ENCODE data around the gene APOF. TPM values are rescaled to one million over a fixed set of nuclear protein-coding genes. Genes with fewer than 3 reads are reported as not detected.

Gene APOF
- total and polyA plus RNA-seq, 2 donors (not counting 1 experiment from before 2014, with no cell fraction given) = not detected

- no peak overlapping the region for H3K4me3 ChIP-seq (replicated peaks in 1 of 4; ENCODE audit: control extremely low read depth in 1 of 4, insufficient read depth in 1 of 4, low read depth in 3 of 4, low read length in 4 of 4)
- TF ChIP-seq, protein P1, sequence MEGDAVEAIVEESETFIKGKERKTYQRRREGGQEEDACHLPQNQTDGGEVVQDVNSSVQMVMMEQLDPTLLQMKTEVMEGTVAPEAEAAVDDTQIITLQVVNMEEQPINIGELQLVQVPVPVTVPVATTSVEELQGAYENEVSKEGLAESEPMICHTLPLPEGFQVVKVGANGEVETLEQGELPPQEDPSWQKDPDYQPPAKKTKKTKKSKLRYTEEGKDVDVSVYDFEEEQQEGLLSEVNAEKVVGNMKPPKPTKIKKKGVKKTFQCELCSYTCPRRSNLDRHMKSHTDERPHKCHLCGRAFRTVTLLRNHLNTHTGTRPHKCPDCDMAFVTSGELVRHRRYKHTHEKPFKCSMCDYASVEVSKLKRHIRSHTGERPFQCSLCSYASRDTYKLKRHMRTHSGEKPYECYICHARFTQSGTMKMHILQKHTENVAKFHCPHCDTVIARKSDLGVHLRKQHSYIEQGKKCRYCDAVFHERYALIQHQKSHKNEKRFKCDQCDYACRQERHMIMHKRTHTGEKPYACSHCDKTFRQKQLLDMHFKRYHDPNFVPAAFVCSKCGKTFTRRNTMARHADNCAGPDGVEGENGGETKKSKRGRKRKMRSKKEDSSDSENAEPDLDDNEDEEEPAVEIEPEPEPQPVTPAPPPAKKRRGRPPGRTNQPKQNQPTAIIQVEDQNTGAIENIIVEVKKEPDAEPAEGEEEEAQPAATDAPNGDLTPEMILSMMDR (conservative IDR thresholded peaks at IDR 0.05 in 1 of 2, IDR thresholded peaks at IDR 0.05 in 1 of 2; ENCODE audit: low read depth in 1 of 2, low read length in 2 of 2) = no peak
- TF ChIP-seq EZH2 (IDR thresholded peaks at IDR 0.05; ENCODE audit: low read length, missing control alignments) = no peak
- no peak for DNase-seq (ENCODE audit: low read depth in 2 of 2)
These were observed 26.8 kb upstream of the APOF start for GRCh38 chr12:56389412-56389811.

GRCh38 chr12:56387152-56387736 lies 24.6 kb upstream of the APOF start:
- H3K4me3 ChIP-seq (replicated peaks in 1 of 4; ENCODE audit: control extremely low read depth in 1 of 4, insufficient read depth in 1 of 4, low read depth in 3 of 4, low read length in 4 of 4) = no peak overlapping the region
- peak overlapping the region; percentile 10 for H2AFZ ChIP-seq (ENCODE audit: low read length)
- TF ChIP-seq EZH2 (IDR thresholded peaks at IDR 0.05; ENCODE audit: low read length, missing control alignments) = no peak
- TF ChIP-seq, protein P1 (conservative IDR thresholded peaks at IDR 0.05 in 1 of 2, IDR thresholded peaks at IDR 0.05 in 1 of 2; ENCODE audit: low read depth in 1 of 2, low read length in 2 of 2) = no peak
- no peaks in the 10 kb centered on the region for H3K79me2 ChIP-seq (ENCODE audit: control insufficient read depth, insufficient read depth, low read length)
- no peaks in the 10 kb centered on the region for H3K36me3 ChIP-seq (ENCODE audit: control insufficient read depth, insufficient read depth, low read length)
- peak; percentile 28 to 32 for DNase-seq (ENCODE audit: low read depth in 2 of 2)
- H3K9me3 ChIP-seq (ENCODE audit: control insufficient read depth, insufficient read depth, low read depth, low read length) = no peaks in the 10 kb centered on the region
- H3K27me3 ChIP-seq (ENCODE audit: control insufficient read depth, insufficient read depth, low read length) = no peaks in the 10 kb centered on the region
- H3K4me2 ChIP-seq (ENCODE audit: extremely low read depth, insufficient read depth, low read length) = peak overlapping the region; percentile 4
- no peaks in the 10 kb centered on the region for H4K20me1 ChIP-seq (ENCODE audit: control insufficient read depth, extremely low read depth, insufficient read depth, low read length)
- no peak overlapping the region for H3K27ac ChIP-seq (ENCODE audit: insufficient read depth, low read length)
- H3K4me1 ChIP-seq (ENCODE audit: control insufficient read depth, extremely low read depth, insufficient read depth, low read length) = peaks cover 2% of the 10 kb centered on the region
- H3K9ac ChIP-seq (ENCODE audit: insufficient read depth, low read length) = no peak overlapping the region

More at GRCh38 chr12:56389412-56389811, 26.8 kb upstream of the APOF start:
- Histone ChIP-seq H3K9me3 (ENCODE audit: control insufficient read depth, insufficient read depth, low read depth, low read length) (no peaks in the 10 kb centered on the region), H4K20me1 (ENCODE audit: control insufficient read depth, extremely low read depth, insufficient read depth, low read length) (no peaks in the 10 kb centered on the region), H2AFZ (ENCODE audit: low read length) (no peak overlapping the region), H3K27ac (ENCODE audit: insufficient read depth, low read length) (no peak overlapping the region), H3K79me2 (ENCODE audit: control insufficient read depth, insufficient read depth, low read length) (no peaks in the 10 kb centered on the region), H3K36me3 (ENCODE audit: control insufficient read depth, insufficient read depth, low read length) (no peaks in the 10 kb centered on the region), H3K27me3 (ENCODE audit: control insufficient read depth, insufficient read depth, low read length) (no peaks in the 10 kb centered on the region), H3K4me1 (ENCODE audit: control insufficient read depth, extremely low read depth, insufficient read depth, low read length) (peaks cover 2% of the 10 kb centered on the region), H3K4me2 (ENCODE audit: extremely low read depth, insufficient read depth, low read length) (no peak overlapping the region), H3K9ac (ENCODE audit: insufficient read depth, low read length) (no peak overlapping the region)

DNA sequence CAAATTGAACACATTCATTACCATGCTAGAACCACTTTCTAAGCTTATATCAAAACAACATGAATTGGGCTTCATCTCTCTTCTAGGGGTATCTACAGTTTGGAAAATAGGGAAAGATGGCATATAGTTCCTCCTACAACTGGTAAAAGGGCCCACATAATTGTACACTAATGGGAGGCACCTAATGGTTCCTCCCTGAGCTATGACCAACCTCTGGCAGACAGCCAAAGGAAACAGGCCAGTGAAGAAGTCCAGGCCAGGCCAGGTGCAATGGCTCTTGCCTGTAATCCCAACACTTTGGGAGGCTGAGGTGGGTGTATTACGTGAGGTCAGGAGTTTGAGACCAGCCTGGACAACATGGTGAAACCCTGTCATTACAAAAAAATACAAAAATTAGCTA lies 23.2 kb upstream of the APOF start:
- no peaks in the 10 kb centered on the region for H3K9me3 ChIP-seq (ENCODE audit: control insufficient read depth, insufficient read depth, low read depth, low read length)
- no peak for DNase-seq (ENCODE audit: low read depth in 2 of 2)
- no peak overlapping the region for H3K4me3 ChIP-seq (replicated peaks in 1 of 4; ENCODE audit: control extremely low read depth in 1 of 4, insufficient read depth in 1 of 4, low read depth in 3 of 4, low read length in 4 of 4)
- no peaks in the 10 kb centered on the region for H3K79me2 ChIP-seq (ENCODE audit: control insufficient read depth, insufficient read depth, low read length)
- H4K20me1 ChIP-seq (ENCODE audit: control insufficient read depth, extremely low read depth, insufficient read depth, low read length) = no peaks in the 10 kb centered on the region
- H3K27ac ChIP-seq (ENCODE audit: insufficient read depth, low read length) = no peak overlapping the region
- no peaks in the 10 kb centered on the region for H3K27me3 ChIP-seq (ENCODE audit: control insufficient read depth, insufficient read depth, low read length)
- H3K9ac ChIP-seq (ENCODE audit: insufficient read depth, low read length) = no peak overlapping the region
- H3K4me2 ChIP-seq (ENCODE audit: extremely low read depth, insufficient read depth, low read length) = no peak overlapping the region
- no peaks in the 10 kb centered on the region for H3K36me3 ChIP-seq (ENCODE audit: control insufficient read depth, insufficient read depth, low read length)
- peaks cover 2% of the 10 kb centered on the region for H3K4me1 ChIP-seq (ENCODE audit: control insufficient read depth, extremely low read depth, insufficient read depth, low read length)
- TF ChIP-seq, protein P1 (conservative IDR thresholded peaks at IDR 0.05 in 1 of 2, IDR thresholded peaks at IDR 0.05 in 1 of 2; ENCODE audit: low read depth in 1 of 2, low read length in 2 of 2) = no peak
- no peak for TF ChIP-seq EZH2 (IDR thresholded peaks at IDR 0.05; ENCODE audit: low read length, missing control alignments)
- H2AFZ ChIP-seq (ENCODE audit: low read length) = no peak overlapping the region

Measured in fibroblast of lung (primary cell).